Activated gamma-delta T cell (primary cell): Measurements from ENCODE around the gene TMEM239.
"Not testable (repeated sequence)": the region's sequence is repeated elsewhere in the genome, so short reads cannot be mapped to it uniquely, and the experiment has no call there.

Source experiments
- DNase-seq: peaks from one replicate; lab custom pipeline; 2025; lab: John Stamatoyannopoulos, UW

The TMEM239 gene

GRCh38 chr20:2799688-2800520 is 16.3 kb upstream of the TMEM239 start:
- no peak for DNase-seq

GRCh38 chr20:2800521-2801285 is 15.5 kb upstream of the TMEM239 start, which contains the start of gene CPXM1:
CPXM1 (minus strand) TSS chr20:2800627; CDS start chr20:2800572, 55 bp downstream.
- no peak for DNase-seq

- no peak for DNase-seq
Observed at GRCh38 chr20:2801286-2801728, 14.9 kb upstream of the TMEM239 start.

- DNase-seq = no peak
Observed at GRCh38 chr20:2804041-2804828, 11.9 kb upstream of the TMEM239 start.

- DNase-seq = no peak
Observed at GRCh38 chr20:2804852-2805688, 11.1 kb upstream of the TMEM239 start.

- DNase-seq = no peak
Observed at GRCh38 chr20:2805689-2806350, 10.3 kb upstream of the TMEM239 start.

GRCh38 chr20:2806351-2806701 is 9.8 kb upstream of the TMEM239 start:
- no peak for DNase-seq

GRCh38 chr20:2807019-2807418 is 9.1 kb upstream of the TMEM239 start:
- DNase-seq = no peak

GRCh38 chr20:2807929-2808328 is 8.2 kb upstream of the TMEM239 start:
- not testable (repeated sequence) for DNase-seq

GRCh38 chr20:2809690-2810089 is 6.5 kb upstream of the TMEM239 start:
- no peak for DNase-seq

- DNase-seq = no peak
Observed at GRCh38 chr20:2812189-2812588, 4.0 kb upstream of the TMEM239 start.

- DNase-seq = no peak
Observed at GRCh38 chr20:2814076-2814475, 2.1 kb upstream of the TMEM239 start.

GRCh38 chr20:2814587-2815051 is 1.5 kb upstream of the TMEM239 start, which contains the start of gene C20orf141:
C20orf141 (plus strand) TSS chr20:2814987; CDS start chr20:2815185, 198 bp downstream.
- no peak for DNase-seq

- no peak for DNase-seq
Observed at GRCh38 chr20:2815242-2815900, 793 bp upstream of the TMEM239 start.

GRCh38 chr20:2816583-2817340 is 598 bp downstream of the TMEM239 start:
- DNase-seq = no peak

GRCh38 chr20:2817341-2817726 is 1.2 kb downstream of the TMEM239 start:
- no peak for DNase-seq

- DNase-seq = no peak
Observed at GRCh38 chr20:2817891-2818595, 1.9 kb downstream of the TMEM239 start.

- DNase-seq = no peak
Observed at GRCh38 chr20:2820084-2820895, 4.1 kb downstream of the TMEM239 start.
